Parathyroid adenoma (tissue), 2 donors: Measurements from ENCODE around the gene SPNS2.

Experiments
- H2AFZ ChIP-seq: fragments of 300-600 bp; sonication (generic); one replicate; pipeline ENCODE4 v1.7.0; 2017; ENCODE audit warnings: antibody characterized with exemption, mild to moderate bottlenecking
- H3K27ac ChIP-seq: fragments of 300-600 bp; sonication (generic); one replicate; pipeline ENCODE4 v1.7.0; 2017
- H3K27me3 ChIP-seq: fragments of 300-600 bp; sonication (generic); one replicate; pipeline ENCODE4 v1.7.0; 2017; ENCODE audit warnings: low read length; ENCODE audit not compliant: control insufficient read depth, insufficient read depth
- H3K36me3 ChIP-seq: fragments of 300-600 bp; sonication (generic); one replicate; pipeline ENCODE4 v1.7.0; 2017; ENCODE audit warnings: low read length; ENCODE audit not compliant: control insufficient read depth, insufficient read depth
- H3K4me1 ChIP-seq: fragments of 300-600 bp; sonication (generic); one replicate; pipeline ENCODE4 v1.7.0; 2017; ENCODE audit warnings: control low read depth
- H3K4me2 ChIP-seq: fragments of 300-600 bp; sonication (generic); one replicate; pipeline ENCODE4 v1.7.0; 2017; ENCODE audit warnings: low read length
- H3K4me3 ChIP-seq: fragments of 300-600 bp; sonication (generic); one replicate; pipeline ENCODE4 v1.7.0; 2017; ENCODE audit warnings: low read depth, low read length
- H3K79me2 ChIP-seq: fragments of 300-600 bp; sonication (generic); one replicate; pipeline ENCODE4 v1.7.0; 2017; ENCODE audit warnings: control low read depth
- H3K9ac ChIP-seq: fragments of 300-600 bp; sonication (generic); one replicate; pipeline ENCODE4 v1.7.0; 2017; ENCODE audit warnings: mild to moderate bottlenecking
- H3K9me3 ChIP-seq: fragments of 300-600 bp; sonication (generic); one replicate; pipeline ENCODE4 v1.7.0; 2017; ENCODE audit warnings: low read length; ENCODE audit not compliant: control insufficient read depth
- TF ChIP-seq, protein P1 (sequence below): fragments of 300-600 bp; sonication (generic); IDR thresholded peaks from one replicate; pipeline ENCODE4 v1.7.0; 2017; ENCODE audit warnings: antibody characterized with exemption, mild to moderate bottlenecking
- donor health status: primary hyperparathyroidism.

Gene SPNS2

GRCh38 chr17:4587195-4587594 is 88.5 kb downstream of the SPNS2 start:
- Histone ChIP-seq H3K4me2 (no peak overlapping the region), H3K79me2 (no peaks in the 10 kb centered on the region), H3K4me3 (no peak overlapping the region), H3K36me3 (no peaks in the 10 kb centered on the region), H3K9ac (no peak overlapping the region), H3K27ac (no peak overlapping the region), H3K27me3 (no peaks in the 10 kb centered on the region), H2AFZ (no peak overlapping the region), H3K4me1 (no peaks in the 10 kb centered on the region), H3K9me3 (no peaks in the 10 kb centered on the region)
- TF ChIP-seq, protein P1, sequence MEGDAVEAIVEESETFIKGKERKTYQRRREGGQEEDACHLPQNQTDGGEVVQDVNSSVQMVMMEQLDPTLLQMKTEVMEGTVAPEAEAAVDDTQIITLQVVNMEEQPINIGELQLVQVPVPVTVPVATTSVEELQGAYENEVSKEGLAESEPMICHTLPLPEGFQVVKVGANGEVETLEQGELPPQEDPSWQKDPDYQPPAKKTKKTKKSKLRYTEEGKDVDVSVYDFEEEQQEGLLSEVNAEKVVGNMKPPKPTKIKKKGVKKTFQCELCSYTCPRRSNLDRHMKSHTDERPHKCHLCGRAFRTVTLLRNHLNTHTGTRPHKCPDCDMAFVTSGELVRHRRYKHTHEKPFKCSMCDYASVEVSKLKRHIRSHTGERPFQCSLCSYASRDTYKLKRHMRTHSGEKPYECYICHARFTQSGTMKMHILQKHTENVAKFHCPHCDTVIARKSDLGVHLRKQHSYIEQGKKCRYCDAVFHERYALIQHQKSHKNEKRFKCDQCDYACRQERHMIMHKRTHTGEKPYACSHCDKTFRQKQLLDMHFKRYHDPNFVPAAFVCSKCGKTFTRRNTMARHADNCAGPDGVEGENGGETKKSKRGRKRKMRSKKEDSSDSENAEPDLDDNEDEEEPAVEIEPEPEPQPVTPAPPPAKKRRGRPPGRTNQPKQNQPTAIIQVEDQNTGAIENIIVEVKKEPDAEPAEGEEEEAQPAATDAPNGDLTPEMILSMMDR = no peak

- Histone ChIP-seq H3K4me1 (no peaks in the 10 kb centered on the region), H3K9me3 (no peaks in the 10 kb centered on the region), H3K4me3 (no peak overlapping the region), H3K27ac (no peak overlapping the region), H3K4me2 (no peak overlapping the region), H3K27me3 (no peaks in the 10 kb centered on the region), H2AFZ (no peak overlapping the region), H3K9ac (no peak overlapping the region), H3K79me2 (no peaks in the 10 kb centered on the region), H3K36me3 (no peaks in the 10 kb centered on the region)
- TF ChIP-seq, protein P1 = no peak
These were observed 89.1 kb downstream of the SPNS2 start for GRCh38 chr17:4587803-4588202.

- no peak overlapping the region for H3K27ac ChIP-seq
- no peaks in the 10 kb centered on the region for H3K36me3 ChIP-seq
- no peak overlapping the region for H3K4me2 ChIP-seq
- no peaks in the 10 kb centered on the region for H3K9me3 ChIP-seq
- H3K4me3 ChIP-seq = no peak overlapping the region
- H2AFZ ChIP-seq = no peak overlapping the region
- no peak overlapping the region for H3K9ac ChIP-seq
- TF ChIP-seq, protein P1 = no peak
- no peaks in the 10 kb centered on the region for H3K4me1 ChIP-seq
- H3K27me3 ChIP-seq = no peaks in the 10 kb centered on the region
- no peaks in the 10 kb centered on the region for H3K79me2 ChIP-seq
These were observed 89.7 kb downstream of the SPNS2 start for GRCh38 chr17:4588391-4588790.
